HG02571 (cell line): ENCODE results near the gene CORO2A.

Experiments
- ATAC-seq: cut with Tn5 transposase; IDR thresholded peaks from one replicate; pipeline ENCODE4 v1.9.1; 2021; ENCODE audit warnings: mild to moderate bottlenecking, moderate library complexity; ENCODE audit not compliant: unreplicated experiment

The CORO2A gene

GRCh38 chr9:98192503-98193335 lies at the start of gene CORO2A:
Gene CORO2A, minus strand, starts transcription at chr9:98192637. Its CDS starts 34,977 bp downstream, at chr9:98157660.
- ATAC-seq = peak; percentile 51

DNA sequence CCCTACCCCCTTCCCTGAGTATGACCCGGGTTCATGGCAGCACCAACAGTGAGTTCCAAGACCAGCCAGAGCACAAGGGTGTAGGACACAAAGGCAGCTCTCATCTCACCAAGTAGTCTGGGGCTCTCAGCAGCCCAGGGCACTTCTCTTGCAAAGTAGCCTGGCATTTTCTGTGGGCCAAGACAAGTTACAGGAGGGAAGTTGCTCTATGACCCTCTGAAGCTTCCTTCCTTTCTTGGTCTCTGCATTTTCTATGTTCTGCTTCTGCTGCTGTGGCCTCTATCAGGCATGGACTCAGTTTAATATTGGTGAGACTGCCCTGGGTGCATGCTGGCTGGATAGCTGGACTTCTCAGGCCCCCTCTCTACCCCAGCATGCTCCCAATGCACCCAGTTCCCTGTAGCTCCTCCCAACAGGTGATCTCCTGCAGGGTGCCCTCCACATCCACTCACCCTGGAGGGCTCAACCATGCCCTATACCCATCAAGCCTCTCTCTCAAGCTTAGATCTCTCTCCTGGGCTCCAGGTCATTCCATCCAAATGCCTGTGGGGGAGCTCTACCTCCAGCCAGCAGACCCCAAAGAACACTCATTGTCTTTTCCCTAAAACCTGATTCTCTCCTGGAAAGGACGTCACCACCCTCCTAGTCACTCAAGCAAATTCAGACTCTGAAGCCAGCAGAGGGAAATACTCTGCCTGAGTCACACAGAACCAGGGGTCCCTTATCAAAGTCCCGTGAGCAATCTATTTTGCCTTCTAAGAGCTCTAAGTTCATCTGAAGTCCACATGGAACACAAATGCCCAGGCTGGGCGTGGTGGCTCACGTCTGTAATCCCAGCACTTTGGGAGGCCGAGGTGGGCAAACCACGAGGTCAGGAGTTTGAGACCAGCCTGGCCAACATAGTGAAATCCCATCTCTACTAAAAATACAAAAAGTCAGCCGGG lies 49.2 kb upstream of the CORO2A start:
- ATAC-seq = no peak

- ATAC-seq = no peak
These were observed 48.0 kb upstream of the CORO2A start for GRCh38 chr9:98240475-98240874.

GRCh38 chr9:98236901-98237487 lies 44.6 kb upstream of the CORO2A start:
- no peak for ATAC-seq

GRCh38 chr9:98235126-98235525 lies 42.7 kb upstream of the CORO2A start:
- ATAC-seq = no peak

- no peak for ATAC-seq
These were observed 41.9 kb upstream of the CORO2A start for GRCh38 chr9:98234245-98234825.

- no peak for ATAC-seq
These were observed 40.5 kb upstream of the CORO2A start for GRCh38 chr9:98232926-98233325.

DNA sequence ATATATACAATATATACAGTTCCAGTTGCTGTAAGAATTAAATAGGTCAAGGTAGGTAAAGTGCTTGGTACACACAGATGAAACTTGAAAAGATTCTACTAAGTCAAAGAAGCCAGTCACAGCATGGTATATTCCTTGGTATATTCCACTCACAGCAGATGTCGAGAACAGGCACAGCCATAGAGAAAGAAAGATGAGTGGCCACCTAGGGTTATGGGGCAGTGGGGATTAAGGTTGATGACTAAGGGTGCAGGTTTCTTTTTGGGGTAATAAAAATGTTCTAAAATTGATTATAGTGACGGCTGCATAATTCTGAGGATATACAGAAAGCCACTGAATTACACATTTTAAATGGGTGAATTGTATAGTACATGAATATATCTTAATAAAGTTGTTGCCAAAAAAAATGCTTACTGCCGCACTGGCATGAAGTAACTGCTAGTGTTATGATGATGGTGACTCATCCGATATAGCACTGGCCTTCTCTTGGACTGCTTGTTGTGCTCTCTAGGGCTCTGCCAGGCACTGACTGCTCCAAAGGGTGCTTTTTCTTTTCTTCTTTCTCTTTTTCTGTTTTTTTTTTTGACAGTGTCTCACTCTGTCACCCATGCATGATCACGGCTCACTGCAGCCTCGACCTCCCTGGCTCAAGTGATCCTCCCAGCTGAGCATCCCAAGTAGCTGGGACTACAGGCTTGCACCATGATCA lies 39.5 kb upstream of the CORO2A start:
- no peak for ATAC-seq

- ATAC-seq = no peak
These were observed 38.4 kb upstream of the CORO2A start for GRCh38 chr9:98230789-98231188.

- no peak for ATAC-seq
These were observed 37.9 kb upstream of the CORO2A start for GRCh38 chr9:98230304-98230703.

- no peak for ATAC-seq
These were observed 37.2 kb upstream of the CORO2A start for GRCh38 chr9:98229620-98230019.

GRCh38 chr9:98229090-98229395 lies 36.6 kb upstream of the CORO2A start:
- ATAC-seq = no peak

- no peak for ATAC-seq
These were observed 36.1 kb upstream of the CORO2A start for GRCh38 chr9:98228392-98229089.

DNA sequence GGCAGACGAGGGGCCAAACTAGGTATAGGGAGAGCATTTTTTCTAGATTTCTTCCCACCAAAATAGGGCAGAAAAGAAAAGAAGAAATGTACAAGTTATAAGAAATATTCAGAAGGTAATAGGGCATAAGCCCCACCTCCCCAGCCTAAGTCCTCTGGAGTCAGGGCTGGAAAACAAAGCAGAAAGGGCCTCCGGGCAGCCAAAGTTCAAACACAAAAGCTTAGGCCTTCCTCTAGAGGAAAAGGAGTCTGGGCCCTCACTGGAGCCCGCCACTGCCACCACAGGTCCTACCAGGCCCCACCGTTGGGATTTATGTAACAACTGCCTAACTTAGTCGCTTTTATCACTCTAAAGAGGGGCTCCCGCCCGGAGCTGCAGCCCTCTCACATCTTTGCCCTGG lies 35.4 kb upstream of the CORO2A start:
- ATAC-seq = no peak

- no peak for ATAC-seq
These were observed 34.5 kb upstream of the CORO2A start for GRCh38 chr9:98226957-98227356.

DNA sequence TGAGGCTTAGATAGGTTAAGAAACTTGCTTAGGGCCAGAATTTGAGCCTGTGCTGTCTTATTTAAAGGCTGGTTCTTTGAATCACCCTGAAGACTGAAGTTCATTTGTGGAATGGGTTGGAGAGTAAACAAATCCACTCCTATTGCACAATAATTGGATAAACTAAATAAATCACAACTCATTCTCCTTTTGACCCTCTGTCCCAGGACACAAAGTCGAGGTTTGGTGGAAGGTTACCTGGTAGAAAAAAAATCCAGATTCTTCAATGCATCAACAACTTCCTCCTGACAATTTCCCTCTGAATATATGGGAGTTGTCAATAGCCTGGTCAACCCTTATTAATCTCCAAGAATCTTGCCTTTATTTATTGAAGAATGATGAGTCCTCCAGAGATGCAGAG lies 34.1 kb upstream of the CORO2A start:
- ATAC-seq = no peak

DNA sequence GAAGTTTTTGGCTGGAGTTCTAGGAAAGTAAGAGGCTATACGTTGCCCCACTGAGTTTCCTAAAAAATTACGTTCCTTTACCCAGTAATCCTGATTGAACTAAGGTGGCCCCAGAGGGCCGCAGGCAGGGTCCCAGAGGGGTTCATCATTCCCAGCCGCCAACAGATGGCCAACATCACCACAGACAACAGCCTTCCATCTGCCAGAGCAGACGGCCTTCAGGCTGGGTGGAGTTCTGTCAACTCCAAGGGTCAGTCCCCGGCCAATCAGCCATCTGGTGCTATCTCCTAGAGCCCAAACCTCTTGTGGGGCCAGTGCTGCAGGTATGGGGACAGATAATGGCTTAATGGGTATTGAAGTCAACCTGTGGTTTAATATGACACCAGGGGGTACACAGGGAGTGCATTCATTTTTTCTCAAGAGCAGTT lies 32.6 kb upstream of the CORO2A start:
- ATAC-seq = no peak

DNA sequence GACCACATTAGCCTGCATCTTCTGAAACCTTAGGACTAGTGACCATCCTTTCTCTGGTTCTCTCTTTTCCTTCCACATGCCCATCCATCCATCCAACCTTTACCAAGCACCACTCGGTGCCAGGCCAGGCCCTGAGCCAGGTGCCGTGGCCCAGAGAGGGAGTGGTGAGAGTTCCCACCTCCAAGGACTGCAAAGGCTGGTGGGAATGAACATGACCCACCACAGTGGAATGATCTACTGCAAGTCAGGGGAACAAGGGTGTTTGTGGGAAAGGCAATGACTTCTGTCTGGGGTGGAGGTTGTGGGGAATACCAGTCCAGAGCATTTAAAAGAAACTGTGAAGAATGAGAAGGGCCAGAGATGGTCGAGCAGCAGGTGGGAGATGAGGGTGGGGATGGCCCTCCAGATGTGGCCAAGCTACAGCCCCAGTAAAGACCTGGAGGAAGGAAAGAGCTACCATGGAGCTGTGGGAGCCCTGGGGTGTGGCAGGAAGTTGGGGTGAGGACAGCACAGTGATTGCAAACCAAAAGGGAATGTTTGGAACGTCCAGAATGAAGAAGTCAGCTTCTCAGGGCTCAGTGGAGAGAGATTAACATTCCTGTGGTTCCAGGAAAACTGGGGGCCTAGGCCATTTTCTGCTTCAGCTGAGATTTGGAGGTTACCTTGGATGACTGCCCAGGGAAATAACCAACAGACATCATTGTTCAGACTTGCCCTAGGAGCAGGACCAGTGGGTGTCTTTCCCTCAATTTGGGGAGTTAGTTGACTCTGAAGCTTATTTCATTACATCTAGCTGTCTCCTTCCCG lies 30.7 kb upstream of the CORO2A start:
- ATAC-seq = no peak

- no peak for ATAC-seq
These were observed 28.5 kb upstream of the CORO2A start for GRCh38 chr9:98220911-98221310.
